ENCODE data around the gene TRIM40.

The TRIM40 gene

DNA sequence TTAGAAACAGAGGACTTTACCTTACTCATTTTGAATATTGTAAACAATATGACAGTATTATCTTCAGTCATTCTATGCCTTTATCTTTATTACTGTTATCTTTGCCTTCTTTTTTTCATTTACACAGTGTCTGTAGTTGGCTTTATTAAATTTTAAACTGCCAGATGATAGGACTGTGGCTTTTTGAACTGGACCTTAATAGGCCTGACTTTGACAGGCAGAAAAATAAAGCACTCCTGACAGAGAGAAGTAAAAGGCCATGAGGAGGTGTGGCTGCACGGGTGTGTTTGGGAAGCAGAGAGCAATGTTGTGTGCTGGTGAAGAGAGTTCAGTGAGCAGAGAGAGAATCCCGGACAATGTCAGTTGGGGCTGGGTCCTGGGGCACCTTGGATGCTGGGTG is 7.8 kb downstream of the TRIM40 start:
- DNase-seq (ENCODE audit: insufficient read length, low spot score): no peak
- FAIRE-seq: no peak
- TF ChIP-seq, protein P1, sequence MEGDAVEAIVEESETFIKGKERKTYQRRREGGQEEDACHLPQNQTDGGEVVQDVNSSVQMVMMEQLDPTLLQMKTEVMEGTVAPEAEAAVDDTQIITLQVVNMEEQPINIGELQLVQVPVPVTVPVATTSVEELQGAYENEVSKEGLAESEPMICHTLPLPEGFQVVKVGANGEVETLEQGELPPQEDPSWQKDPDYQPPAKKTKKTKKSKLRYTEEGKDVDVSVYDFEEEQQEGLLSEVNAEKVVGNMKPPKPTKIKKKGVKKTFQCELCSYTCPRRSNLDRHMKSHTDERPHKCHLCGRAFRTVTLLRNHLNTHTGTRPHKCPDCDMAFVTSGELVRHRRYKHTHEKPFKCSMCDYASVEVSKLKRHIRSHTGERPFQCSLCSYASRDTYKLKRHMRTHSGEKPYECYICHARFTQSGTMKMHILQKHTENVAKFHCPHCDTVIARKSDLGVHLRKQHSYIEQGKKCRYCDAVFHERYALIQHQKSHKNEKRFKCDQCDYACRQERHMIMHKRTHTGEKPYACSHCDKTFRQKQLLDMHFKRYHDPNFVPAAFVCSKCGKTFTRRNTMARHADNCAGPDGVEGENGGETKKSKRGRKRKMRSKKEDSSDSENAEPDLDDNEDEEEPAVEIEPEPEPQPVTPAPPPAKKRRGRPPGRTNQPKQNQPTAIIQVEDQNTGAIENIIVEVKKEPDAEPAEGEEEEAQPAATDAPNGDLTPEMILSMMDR (IDR thresholded peaks at IDR 0.05; ENCODE audit: insufficient read depth, missing control alignments): no peak

DNA sequence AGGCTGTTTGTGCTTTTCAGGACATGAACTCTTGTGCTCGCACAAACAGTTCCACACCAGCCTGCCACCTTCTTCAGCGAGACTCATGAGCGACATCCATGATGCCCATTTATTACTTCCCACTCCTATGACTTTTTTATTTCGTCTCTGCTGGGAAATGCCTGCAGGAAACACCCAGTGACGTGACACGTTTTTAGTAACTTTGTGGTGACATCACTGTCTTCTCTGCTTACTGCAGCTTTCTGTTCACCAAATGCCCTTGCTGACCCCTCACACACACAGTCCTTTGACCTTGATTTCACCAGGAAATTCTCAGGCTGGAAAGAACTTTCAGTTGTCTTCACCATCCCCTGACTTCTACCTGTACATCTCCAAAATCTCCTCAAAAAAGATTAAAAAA is 8.9 kb downstream of the TRIM40 start:
- FAIRE-seq: no peak
- TF ChIP-seq, protein P1 (IDR thresholded peaks at IDR 0.05; ENCODE audit: insufficient read depth, missing control alignments): no peak
- DNase-seq (ENCODE audit: insufficient read length, low spot score): no peak

DNA sequence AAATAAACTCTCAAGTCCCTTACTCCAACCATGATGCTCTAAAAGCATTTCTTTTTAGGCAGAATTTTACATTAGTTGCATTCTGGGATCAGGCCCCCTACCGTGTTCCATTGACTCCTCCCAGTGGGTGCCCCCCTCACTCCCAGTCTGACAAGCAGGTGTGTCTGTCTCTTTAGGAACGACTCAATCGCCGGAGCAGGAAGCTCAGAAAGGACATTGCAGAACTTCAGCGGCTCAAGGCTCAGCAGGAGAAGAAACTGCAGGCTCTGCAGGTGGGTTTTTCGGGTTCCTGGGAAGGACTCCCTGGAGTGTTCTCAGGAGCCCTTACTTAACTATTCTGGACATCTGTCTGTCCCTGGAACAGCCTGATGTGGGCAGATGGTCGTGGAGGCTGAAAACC is 9.9 kb downstream of the TRIM40 start:
- TF ChIP-seq, protein P1 (IDR thresholded peaks at IDR 0.05; ENCODE audit: insufficient read depth, missing control alignments): no peak
- DNase-seq (ENCODE audit: insufficient read length, low spot score) (no peak), FAIRE-seq (no peak)

DNA sequence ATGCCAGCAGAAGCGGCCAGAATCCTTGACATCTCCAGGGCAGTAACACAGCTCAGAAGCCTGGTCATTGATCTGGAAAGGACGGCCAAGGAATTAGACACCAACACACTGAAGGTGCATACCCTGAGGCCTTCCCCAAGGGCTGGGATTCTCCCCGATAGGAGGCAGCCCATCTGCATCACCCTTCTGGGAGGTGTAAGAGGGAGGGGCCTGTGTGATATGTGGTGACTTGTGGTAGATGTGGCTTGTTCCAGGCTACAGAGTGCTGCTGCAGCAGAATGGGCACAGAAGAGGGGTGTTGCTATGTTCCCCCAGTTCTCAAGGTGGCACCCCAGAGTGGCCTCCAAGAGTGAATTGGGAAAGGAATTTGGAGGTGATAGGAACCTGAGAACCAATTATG is 11.2 kb downstream of the TRIM40 start:
- FAIRE-seq (no peak), DNase-seq (ENCODE audit: insufficient read length, low spot score) (no peak)

DNA sequence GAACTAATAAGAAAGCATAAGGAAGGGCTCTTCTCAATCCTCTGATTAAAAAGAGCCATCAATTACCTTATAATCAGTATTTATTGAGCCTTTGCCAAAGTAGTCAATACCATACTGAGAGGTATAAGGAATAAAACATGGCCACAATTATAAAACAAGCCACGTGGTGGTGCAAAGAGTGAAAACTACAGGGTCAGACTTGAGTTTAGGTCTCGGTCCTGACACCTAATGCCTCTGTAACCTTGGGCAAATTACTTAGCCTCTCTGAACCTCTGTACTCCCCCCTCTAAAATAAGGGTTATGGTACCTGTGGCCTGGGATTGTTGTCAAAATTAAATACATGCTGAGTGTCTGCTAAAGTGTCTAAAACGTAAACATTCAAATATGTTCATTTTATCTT is 13.3 kb downstream of the TRIM40 start:
- FAIRE-seq (no peak), DNase-seq (ENCODE audit: insufficient read length, low spot score) (no peak)
- TF ChIP-seq, protein P1 (IDR thresholded peaks at IDR 0.05; ENCODE audit: insufficient read depth, missing control alignments): no peak

More for the DNA sequence above, 11.2 kb downstream of the TRIM40 start:
- TF ChIP-seq, protein P1 (IDR thresholded peaks at IDR 0.05; ENCODE audit: insufficient read depth, missing control alignments): no peak

DNA sequence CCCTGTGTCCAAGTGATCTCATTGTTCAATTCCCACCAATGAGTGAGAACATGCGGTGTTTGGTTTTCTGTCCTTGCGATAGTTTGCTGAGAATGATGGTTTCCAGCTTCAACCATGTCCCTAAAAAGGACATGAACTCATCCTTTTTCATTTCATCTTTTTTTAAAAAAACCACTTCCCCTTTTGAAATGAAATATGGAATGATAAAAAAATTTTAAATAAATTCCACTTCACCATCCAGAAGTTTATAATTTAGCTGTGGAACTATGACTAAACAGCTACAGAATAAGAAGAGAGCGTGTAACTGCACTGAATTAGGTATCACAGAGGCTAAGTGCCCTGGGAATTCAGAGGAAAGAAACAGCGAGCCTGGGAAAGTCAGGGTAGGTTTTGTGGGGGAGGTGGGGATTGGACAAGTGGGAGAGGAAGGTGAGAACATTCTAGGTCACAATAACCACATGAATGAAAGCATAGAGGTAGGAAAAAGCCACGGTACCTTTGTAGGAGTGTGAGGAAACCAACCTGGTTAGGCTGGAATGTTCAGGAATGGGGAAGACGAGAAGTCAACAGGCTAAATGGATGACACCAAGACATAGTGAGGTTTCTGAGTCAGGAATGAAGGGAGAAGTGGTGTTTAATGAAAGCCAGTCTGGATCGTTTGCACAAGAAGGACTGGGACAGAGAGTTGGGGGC is 14.1 kb downstream of the TRIM40 start:
- no peak for DNase-seq (ENCODE audit: insufficient read length, low spot score)

More for the DNA sequence above, 14.1 kb downstream of the TRIM40 start:
- no peak for FAIRE-seq
- TF ChIP-seq, protein P1 (IDR thresholded peaks at IDR 0.05; ENCODE audit: insufficient read depth, missing control alignments): no peak
